IPS-NIHi11 (cell line): ENCODE data around the gene ARHGEF4.

Source experiments
- DNase-seq: peaks from one replicate; pipeline ENCODE4 v3.0.0; 2012; ENCODE audit warnings: mixed read lengths, low spot score

ARHGEF4 gene

DNA sequence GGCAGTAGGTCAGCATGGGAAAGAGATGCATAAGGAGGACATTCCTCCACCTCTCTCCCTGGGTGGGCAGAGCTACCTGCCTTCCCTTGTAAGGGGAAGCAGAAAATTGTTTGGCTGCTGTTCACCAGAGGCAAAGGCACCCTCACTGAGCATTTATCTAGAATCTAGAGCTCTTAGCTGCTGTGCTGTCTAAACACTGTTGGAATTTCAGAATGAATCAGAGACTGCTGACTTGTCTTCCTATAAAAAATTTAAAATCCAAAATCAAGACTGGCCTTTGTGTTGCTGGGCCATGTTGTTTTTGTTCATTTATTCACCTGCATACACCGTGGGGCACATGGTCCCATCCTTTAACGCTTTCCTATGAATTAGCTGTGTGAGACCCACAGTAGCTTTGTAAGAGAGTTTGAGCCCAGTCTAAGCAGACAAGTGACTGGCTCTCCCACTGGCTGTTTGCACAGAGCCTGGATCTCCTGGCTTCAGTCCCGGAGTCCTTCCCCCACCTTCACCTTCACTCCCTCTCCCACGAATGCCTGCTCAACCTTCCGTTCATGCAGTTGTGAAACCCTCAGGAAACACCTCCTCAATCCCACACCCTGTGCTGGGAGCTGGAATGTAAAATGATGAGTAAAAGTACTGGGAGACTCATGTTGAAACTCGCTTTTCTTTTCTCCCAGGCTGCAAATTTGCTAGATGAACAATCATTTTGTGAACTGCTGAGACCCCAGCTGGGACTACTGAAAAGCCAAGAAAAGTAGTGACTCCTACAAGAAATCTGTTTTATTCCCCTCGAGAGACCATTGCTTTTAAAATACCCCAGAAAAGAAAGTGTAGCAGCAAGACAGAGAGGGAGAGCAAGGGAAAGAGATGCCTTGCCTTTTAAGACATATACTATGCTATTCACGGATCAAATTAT lies 180.4 kb downstream of the ARHGEF4 start:
- DNase-seq: no peak

DNA sequence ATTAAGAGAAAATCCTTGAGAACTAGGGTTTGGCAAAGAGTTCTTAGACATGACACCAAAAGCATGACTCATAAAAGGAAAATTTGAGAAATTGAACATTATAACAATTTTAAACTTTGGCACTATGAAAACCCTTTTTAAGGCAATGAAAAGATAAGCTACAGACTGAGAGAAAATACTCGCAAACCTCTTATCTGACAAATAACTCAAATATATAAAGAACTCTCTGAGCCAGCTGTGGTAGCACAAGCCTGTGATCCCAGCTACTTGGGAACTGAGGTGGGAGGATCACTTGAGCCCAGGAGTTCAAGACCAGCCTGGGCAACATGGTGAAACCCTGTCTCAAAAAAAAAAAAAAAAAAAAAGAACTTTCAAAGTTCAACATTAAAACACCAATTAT lies 186.0 kb downstream of the ARHGEF4 start:
- DNase-seq: no peak

GRCh38 chr2:131023758-131024157 lies 187.0 kb downstream of the ARHGEF4 start:
- DNase-seq: no peak

DNA sequence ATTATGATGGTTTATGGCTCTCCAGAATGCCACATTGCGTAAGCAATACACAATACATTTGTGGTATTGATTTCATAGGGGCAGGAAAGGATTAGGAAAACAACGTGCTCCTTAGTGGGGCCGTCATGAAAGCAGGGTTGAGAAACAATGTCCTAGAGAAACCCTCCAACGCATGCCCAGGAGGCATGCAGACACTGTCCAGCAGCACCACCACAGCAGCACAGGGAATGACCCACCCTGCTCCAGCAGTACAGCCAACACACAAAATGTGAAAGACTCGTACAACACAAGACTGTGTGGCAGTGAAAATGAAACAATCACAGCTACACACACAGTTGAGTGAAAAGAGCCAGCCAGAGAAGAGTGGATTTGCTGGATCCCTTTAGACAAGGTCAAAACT lies 190.2 kb downstream of the ARHGEF4 start:
- no peak for DNase-seq

- DNase-seq: no peak
Observed at GRCh38 chr2:131027566-131028528, 191.1 kb downstream of the ARHGEF4 start.

- no peak for DNase-seq
Observed at GRCh38 chr2:131029812-131030211, 193.1 kb downstream of the ARHGEF4 start.

DNA sequence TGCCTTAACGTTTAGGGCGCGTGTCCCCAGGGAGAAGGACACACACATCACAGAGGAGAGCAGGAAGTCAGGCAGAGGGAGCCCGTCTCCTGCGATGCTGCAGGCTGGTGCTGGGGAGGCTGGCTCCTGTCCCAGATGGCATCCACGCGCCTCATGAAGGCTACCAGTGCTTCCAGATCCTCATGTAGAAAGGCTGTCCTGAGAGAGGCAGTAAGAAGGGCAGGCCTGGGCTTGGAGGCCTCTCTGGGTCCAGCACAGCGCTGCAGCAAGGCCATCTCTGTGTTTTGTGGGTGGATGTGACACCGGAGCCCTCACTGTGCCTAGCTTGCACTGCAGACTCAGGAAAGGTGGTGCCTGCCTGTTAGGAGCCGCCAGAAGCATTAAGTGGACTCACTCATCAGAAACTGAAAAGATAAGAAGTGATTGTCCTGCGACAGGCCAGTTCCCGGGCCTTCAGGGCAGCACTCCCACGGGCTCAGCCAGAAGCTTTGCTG lies 193.8 kb downstream of the ARHGEF4 start:
- no peak for DNase-seq

- no peak for DNase-seq
Observed at GRCh38 chr2:131031431-131031841, 194.7 kb downstream of the ARHGEF4 start.

GRCh38 chr2:131031875-131032274 lies 195.2 kb downstream of the ARHGEF4 start:
- DNase-seq: no peak

GRCh38 chr2:131032393-131032836 lies 195.7 kb downstream of the ARHGEF4 start:
- DNase-seq: no peak

- no peak for DNase-seq
Observed at GRCh38 chr2:131033786-131034121, 197.0 kb downstream of the ARHGEF4 start.

DNA sequence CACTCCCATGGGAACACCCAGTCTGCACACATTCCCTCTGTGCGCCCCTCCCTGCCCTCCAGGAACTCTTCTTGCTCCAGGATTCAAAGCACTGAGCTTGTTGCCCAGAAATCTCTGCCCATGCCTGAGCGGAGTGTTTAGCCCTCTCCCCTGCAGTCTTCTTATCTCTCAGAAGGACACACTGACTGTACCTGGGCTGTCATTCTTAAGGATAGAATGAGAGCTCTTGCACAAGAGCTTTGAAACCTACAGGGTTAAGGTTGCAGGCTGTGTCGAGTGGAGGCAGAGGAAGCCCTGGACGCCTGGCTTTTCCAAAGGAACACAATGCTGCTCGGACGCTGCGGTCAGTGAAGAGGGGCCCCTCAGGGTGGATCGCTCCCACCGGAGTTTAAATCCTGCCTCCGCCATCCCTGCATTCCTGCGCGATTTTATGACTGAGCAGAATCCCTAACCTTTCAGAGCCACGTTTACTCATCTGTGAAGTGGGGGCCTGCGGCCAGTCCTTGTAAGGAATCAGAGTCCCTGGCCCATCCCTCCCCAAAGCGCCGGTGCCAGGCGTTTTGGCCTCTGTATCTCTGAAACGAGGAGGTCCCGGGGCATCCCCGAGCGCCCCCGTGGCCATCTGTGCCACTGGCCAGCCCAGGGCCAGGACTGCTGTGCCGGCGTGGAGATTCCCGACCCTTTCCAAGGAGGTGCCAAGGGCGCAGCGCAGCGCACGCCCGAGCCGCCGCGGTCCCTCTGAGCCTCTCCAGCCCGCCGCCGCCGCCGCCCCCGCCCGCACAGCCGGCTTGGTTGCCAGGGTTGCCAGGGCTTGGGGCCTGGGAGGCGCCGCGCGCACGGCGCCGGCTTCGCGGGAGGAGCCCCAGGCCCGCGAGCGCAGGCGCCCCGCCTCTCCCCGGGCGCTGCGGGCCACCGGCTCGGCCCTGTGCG lies 197.7 kb downstream of the ARHGEF4 start:
- peak; percentile 87 for DNase-seq

DNA sequence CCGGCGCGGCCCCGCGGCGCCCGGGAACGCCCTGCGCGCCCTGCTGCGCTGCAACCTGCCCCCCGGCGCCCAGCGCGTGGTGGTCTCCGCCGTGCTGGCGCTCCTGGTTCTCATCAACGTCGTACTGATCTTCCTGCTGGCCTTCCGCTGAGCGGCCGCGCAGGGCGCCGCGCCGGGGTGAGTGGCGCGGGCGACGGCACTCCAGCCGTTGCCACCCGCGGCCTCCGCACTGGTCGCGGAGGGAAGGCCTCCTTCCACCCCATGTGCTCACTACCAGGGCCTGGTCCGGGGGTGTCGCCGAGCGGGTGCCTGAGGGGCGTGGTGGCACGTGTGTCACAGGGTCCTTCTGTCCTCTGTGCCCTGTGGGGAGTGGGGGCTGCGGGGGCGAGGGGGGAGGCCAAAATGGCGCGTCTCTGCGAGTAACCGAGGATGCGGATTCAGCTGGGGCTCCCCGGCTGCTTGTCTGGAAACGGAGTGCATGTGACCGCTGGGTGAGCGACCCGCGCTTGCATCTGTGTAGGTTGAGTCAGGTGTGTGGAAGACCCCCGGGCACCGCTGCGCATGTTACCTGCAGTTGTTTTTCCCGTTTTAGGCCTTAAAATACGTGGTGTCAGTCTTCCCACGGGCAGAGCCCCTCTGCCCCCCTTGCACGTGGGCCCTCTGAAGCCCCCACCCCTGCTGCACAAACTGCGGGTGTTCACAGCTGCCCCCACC lies 198.6 kb downstream of the ARHGEF4 start:
- DNase-seq: no peak

DNA sequence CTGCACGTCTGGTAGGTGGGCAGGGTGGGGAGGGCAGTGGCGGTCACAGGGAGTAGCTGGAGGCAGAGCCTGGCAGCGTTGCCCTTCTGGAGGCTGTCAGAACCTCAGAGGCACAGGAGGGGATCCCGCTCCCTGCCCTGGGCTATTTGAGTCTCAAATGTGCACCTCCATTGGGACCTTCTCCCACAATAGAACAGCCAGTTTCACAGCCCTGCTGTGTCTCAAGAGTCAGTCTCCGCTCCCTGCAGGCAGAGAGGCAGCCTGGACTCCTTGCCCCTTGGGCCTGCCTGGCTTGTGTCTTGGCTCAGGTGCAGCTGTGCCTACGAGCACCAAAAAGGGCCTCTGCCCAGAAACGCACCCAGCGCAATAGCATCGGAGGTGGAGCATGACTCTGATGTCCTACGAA lies 199.1 kb downstream of the ARHGEF4 start:
- DNase-seq: no peak

DNA sequence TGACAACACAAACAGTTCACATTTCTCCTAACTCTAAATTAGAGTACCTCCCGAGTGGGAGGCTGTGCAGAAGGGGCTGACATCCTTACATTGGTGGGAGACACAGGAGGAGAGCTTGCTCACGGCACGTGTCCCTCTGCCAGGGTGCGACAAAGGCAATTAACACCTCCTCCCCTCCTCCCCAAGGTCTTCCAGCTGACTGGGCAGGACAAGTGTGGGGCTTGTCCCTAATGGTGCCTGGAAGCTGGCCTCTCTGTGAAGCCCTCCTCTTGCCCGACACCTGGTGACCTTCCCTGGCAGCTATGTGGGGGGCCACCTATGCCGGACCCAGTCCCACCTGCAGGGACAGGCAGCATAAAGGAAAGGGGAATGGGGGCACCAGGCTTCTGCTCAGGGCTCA lies 199.6 kb downstream of the ARHGEF4 start:
- DNase-seq: no peak

DNA sequence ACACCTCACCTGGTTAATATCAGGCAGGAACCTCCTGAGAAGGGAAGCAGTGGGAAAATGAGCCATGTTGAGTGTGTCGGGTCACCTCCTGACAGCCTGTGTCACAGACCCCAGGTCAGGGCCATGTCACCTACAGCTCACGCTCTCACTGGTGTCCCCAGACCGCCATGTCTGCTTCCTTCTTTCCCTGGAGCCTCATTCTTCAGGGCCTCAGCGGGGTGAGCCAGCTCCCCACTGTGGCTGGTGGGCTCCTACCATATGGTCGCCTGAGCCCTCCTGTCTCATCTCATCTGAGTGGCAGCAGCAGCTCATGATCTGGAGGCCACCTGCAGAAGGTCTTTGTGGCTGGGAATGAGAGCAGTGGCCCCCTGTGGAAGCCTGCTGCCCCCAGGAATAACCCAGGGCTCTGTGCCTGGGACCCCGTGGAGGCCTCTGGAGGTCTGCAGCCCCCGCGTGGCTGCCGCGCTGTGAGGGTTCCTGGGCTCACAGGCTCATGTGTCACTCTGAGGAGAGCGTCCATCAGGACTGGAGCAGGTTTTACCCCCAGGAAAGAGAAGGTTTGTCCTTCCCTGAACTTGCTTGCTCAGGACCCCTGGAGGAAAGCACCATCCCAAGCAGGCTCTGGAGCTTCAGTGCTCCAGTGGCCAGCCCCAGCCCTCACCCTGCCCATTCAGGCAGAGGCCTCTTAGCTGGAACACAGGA lies 200.1 kb downstream of the ARHGEF4 start:
- no peak for DNase-seq

GRCh38 chr2:131037398-131038257 lies 200.9 kb downstream of the ARHGEF4 start:
- no peak for DNase-seq

DNA sequence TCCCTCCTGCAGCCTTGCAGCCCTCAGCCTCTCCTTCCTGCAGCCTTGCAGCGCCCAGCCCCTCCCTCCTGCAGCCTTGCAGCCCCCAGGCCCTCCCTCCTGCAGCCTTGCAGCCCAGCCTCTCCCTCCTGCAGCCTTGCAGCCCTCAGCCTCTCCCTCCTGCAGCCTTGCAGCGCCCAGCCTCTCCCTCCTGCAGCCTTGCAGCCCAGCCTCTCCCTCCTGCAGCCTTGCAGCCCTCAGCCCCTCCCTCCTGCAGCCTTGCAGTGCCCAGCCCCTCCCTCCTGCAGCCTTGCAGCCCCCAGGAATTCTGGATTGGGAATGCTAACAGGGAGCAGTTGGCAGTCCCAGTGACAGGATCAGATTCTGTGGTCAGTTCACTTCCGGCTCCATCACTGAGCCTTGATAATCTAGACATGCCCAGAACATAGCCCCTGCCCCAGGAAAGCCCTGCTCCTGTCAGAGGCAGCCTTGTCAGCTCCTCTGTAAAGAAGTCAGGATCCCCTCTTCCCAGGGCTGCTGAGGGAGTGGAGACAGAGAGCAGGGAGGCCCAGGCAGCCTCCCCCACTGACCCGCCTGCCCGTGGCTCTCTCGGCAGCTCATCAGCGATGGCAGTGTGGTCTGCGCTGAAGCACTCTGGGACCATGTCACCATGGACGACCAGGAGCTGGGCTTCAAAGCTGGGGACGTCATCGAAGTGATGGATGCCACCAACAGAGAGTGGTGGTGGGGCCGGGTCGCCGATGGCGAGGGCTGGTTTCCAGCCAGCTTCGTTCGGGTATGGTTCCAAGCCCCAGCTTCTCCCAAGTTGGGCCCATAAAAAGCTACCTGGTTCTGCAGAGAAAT lies 201.8 kb downstream of the ARHGEF4 start:
- DNase-seq: no peak
